ENCODE measurements around the gene ATP10B.

ATP10B gene

DNA sequence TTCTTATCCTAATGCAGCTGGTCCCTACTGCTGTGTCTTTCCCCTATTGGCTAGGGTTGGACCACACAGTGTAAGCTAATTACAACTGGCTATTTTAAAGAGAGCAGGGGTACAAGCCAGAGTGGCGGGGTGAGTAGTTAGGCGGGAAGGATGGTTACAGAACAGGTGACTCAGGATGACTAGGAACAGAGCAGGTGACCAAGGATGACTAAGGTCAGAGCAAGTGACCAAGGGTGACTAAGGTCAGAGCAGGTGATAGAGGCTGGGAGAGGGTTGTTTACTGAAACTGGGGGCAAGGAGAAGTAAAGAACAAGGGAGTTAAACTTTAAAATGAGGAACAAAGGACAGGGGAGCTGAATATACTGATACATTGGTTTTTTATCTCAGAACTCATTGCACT is 304.9 kb downstream of the ATP10B start:
- peak; percentile 25 for DNase-seq

DNA sequence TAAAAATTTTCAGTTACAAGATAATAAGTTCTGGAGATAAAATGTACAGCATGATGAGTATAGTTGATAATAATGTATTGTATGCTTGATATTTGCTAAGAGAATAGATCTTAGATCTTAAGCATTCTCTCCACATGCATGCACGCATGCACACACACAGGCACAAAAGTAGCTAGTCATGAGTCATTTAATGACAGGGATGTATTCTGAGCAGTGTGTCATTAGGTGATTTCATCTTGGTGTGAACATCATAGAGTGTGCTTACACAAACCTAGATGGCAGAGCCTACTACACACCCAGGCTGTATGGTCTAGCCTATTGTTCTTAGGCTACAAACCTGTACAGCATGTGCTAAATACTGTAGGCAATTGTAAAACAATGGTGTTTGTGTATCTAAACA is 306.2 kb downstream of the ATP10B start:
- peak; percentile 11 for DNase-seq

DNA sequence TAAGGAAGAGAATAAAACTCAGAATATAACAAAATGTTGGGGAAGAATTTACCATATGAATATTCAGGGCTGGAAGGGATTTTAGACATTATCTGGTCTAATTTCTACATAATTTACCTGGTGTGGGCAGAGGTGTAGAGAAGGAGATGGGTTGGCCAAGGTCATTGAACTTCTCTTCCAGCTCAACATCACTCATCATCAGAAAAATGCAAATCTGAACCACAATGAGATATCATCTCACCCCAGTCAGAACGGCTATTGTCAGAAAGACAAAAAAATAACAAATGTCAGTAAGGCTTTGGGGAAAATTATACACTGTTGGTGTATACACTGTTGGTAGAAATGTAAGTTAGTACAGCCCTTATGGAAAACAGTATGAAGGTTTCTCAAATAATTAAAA is 308.6 kb downstream of the ATP10B start:
- DNase-seq: no peak

DNA sequence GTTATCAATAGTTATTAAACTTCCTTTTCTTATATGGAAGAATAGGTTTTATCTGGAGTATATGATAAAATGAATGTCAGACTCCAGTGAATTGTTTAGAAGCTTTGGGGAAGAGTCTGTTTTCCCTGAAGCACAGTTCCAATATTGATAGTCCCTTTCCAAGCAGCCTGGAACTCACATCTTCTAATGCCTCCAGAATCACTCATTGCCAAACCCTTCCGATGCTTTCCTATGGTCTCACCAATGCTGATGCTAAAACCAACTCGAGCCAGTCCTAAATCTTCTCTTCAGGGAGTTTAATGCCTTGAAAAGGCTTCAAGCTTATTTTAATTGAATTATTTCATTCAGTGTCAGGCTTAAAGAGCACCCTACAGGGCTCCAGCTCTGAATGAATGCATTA is 309.2 kb downstream of the ATP10B start:
- DNase-seq: no peak

DNA sequence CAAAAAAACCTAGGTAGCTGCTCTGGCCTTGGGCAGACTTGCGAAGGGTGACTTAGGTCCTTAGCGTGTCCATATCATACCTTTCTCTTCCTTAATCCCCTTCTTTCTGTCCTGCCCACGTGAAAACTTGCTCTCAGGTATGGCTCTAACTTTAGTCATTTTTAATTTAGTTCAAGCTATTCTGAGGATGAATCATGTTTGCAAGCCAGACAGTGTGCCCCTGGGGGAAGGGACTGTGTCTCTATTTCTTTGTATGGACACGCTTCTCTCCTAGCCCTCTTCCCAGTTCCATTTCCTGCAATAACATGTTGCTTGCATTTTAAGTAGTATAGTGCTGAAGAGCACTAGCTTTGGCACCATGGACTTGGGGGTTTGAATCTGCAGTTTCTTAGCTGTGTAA is 309.7 kb downstream of the ATP10B start:
- DNase-seq: no peak

DNA sequence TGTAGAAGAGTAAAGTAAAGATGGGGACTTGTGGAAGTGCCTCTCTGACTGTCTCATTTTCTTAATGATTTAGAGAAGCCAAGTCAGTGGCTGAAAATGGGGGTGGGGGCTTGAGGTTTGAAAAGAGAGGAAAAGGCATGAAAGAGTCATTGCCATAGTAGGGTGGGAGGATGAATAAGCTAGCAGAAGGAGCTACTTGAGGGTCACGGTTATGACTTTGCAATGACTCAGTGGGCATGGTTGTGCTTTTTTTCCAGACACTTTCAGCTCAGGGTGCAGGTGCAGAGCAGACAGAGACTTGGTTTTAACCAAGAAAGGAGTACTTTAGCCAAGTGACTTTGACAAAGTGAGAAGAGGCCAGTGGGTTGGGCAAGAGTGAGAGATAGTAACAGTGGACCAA is 312.6 kb downstream of the ATP10B start:
- peak; percentile 84 for DNase-seq

DNA sequence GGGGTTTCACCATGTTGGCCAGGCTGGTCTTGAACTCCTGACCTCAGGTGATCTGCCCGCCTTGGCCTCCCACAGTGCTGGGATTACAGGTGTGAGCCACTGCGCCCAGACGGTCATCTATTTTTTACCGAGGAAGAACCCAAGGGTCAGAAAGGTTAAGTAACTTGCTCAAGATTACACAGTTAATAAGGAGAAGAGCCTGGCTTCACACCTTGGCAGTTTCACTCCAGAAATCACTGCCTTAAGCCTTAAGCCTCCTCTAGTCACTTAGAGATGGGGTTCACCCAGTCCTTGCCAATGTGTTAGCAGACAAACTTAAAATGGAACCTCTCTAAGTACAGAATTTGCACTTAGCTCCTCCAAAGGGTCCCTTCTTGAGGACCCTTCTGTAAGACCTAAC is 314.1 kb downstream of the ATP10B start:
- no peak for DNase-seq

DNA sequence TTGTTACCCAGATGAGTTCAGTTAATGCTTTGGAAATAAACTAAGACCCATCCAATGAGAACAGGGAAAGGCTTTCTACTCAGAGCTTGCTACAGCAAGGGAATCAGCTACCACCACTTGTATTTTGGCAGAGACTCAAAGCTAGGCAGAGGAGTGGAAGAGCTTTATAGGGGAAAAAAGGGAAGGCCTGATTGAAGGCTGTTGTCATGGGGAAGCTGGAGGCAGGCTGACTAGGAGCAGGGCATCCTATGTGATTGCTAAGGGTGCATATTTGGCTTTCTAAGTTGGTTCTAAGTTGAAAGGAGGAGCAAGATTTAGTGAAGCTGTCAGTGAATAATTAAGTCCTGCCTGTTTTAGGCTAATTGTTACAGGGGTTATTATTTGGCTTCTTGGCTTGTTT is 314.9 kb downstream of the ATP10B start:
- no peak for DNase-seq

DNA sequence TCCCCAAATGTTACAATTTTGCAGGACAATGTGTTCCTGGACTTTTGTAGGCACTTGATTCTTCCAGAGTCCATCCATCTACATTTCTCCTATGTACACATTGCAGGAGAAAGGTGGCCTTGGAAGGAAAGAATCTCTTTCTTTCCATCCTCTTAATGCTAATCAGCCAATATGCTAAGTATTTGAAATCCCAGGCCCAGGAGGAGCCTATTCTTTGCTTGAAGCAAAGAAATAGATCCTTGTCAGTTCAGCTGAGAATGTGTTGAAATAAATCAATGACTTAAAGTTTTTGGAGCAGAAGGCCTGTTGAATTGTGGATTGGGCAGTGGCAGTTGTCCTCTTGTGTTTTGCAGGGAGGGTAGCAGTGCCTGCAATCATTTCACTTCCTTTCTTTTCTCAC is 317.1 kb downstream of the ATP10B start:
- no peak for DNase-seq

DNA sequence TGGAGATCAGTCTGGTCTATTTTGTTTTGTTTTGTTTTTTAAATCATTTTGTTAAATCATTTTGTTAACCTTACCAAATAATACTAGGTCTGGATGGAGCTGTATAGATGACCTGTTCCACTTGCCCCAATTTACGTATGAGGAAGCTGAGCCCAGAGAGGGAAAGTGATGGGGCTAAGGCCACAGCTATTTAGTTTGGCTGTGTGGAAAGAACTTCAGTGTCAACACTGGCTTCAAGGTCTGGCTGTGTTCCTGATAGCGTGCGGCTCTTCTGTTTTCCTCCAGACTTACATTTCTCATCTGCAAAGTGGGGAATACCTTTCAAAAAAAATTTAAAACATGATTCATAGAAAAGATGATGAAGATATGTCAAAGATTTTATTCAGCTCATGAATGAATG is 317.9 kb downstream of the ATP10B start:
- no peak for DNase-seq

DNA sequence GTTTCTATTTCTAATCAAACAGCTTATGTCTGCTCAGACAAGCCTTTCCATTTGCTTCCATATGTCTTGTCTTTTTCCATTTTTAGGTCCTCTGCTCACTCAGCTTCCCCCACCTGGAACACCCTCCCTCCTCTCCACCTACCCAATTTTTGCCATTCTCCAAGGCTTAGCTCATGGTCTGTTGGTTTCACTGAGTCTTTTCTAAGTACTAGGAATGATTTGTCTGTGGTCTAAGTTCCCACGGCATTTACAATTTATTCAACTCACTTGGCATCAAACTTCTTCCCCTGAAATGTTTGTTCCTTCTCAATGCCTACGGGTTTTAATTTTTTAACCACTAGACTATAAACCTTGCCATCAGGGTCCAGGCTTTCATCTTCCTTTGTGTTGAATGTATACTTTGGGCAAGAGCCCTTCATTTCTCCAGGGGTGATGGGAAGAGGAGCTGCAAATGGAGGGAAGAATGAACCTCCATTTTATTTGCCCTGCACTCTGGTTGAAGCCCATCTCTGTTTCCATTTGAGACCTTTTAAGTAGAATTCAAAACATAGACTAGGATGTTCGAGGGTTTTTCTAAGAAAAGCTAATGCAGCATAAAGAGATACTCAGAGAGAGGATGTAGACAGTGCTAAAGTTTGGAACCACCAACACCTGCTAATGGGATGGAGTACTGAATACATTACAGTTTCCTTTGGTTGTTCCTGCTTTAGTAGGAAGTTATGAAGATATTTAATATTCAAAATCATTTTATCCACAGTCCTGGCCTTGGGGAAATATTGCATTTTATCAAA is 326.3 kb downstream of the ATP10B start:
- no peak for DNase-seq

DNA sequence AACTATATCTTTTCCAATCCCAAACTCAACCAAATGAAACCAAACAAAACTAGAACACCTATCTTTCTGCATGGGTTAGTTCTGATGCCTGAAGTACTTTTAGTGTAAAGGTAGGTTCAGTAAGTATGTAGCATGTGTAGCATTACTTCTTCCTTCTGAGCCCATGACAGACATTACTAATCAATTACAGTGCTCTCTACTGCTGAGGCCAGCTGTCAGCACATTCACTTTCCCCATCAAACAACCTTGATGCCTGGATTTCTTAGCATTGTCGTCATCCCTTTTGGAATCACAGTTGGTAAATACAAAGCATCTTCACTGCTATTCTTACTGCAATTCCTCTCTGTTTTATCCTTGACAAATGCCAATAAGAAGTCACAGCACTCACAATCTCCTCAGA is 327.2 kb downstream of the ATP10B start:
- no peak for DNase-seq

DNA sequence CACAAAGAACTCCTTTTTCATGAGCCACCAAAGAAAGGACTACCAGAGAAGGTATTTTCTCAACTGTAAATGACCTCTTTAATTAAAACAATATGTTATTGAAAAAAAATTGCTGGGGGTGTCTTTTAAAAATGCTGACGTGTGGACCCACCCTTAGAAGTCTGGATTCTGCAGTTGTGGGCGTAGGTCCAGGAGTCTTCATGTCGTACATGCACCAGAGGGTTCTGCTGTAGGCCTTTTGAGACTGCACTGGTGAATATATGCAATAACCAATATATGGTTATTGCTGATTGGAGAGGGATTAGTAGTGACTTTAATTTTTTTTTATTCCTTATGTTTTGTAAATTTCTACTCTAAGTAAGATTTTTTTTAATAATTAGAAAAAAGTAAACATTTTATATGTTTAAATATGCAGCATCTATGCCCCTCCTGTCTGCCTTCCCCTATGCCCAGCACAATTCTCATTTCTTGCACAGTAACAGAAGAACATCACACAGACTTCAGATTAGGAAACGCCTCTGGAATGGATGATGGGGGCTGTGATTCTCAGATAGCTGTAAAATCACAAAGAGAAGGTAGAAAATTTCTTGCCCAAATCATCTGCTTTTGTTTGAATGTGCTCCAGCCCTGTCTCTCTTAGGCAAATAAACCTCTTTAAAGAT is 328.4 kb downstream of the ATP10B start:
- no peak for DNase-seq

DNA sequence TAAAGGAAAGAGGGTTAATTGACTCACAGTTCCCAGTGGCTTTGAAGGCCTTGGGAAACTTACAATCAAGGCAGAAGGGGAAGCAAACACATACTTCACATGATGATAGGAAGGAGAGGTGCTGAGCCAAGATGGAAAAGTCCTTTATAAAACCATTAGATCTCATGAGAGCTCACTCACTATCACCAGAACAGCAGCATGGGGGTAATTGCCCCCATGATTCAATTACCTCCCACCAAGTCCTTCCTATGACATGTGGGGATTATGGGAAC is 330.7 kb downstream of the ATP10B start:
- DNase-seq: no peak

DNA sequence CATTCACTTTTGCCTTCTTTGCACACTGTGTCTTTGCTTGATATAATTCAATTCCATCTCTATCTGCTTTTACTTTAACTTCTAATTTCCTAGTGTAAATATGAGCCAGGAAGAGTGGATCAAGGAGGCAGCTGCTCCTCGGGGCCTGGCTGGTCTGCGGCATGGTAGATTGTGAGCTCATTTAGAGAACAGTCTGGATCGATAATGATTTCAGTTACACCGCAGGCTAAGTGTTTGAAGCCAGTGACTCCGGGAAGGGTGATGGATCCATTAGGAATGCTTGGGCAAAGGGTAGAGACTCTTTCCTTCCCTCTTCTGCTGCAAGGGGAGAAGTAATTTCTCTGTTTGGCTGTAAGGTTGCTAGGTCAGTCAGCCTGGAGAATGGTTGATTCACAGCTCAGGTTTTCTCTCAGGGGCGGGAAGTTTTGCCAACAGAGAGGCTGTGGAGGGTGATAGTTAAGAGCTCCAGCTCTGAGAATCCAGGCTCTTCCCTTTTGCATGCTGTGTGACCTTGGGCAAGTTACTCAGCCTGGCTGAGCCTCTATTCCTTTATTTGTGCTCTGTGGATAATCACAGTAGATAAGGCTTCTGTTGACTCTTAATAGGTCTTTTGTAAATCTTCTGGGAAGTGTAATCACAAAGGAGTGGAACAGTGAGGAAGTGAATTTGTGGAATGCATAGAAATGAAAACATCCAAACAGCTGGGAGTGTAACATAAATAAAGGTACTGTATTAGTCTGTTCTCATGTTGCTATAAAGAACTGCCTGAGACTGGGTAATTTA is 331.2 kb downstream of the ATP10B start:
- no peak for DNase-seq

DNA sequence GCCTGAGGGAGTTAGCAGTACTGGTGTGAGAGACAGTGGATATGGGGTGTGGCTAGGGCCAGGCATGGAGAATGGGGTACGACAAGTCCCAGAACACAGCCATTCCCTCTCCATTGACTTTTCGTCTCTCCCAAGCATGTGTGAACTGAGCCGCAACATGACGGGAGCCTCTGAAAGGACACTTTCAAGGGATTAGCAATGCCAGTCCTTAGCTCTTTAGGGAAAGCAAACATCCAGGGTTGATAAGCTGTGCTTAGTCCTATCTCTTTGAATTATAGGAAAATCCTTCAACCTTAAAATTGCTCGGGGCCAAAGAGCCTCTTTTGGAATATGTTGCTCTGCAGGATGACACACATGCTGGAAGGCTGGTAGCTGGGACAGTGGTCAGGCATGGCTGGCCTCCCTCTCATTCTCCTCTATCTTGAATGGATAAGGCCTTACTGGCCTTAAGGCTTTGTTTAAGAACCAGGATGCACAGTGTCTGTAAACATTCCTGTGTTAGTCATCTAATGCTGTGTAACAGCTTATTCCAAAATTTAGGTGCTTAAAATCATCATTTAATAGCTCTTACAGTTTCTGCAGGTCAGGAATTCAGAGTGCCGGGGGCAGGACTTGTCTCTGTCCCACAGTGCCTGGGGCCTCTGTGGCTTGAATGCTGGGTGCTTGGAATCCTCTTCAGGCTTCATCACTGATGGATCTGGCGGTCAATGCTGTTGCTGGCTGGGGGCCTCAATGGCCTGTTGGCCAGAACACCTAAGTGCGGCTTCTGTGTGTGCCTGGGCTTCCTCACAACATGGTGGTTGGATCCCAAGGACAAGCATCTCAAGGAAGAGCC is 335.1 kb downstream of the ATP10B start:
- DNase-seq: no peak

DNA sequence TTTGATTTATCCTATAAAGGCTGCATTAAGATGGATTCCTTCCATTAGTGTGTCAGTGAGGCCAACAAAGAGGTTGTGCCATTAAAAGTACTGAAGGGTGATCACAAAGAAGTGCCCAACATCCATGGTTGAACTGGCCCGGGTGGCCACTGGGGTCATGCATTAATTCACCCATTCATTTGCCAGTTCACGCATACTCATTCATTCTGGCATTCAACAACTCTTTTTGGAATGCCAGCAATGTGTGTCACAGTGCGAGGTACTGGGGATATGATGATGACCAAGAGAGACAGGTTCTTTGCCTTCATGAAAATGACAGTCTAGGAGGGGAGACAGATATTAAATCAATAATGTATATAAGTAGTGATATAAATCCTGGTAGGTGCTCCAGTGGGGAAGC is 337.1 kb downstream of the ATP10B start:
- no peak for DNase-seq

DNA sequence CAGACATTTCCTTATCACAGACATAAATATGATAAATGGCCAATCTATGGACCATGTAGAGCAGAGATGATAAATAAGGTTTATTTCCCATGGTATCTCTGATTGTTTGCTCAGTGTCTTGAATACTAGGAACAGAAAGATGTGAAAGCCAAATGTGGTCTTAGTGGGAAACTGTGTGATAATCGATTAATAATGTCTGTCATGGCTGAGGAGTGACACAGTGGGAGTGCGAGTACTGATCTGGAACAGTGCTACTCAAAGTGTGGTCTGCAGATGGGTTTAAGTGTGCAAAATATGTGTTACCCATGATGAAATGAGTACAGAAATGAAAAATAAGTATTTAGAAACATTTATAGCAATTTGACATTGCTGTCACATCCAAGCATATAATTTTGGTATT is 337.8 kb downstream of the ATP10B start:
- no peak for DNase-seq

DNA sequence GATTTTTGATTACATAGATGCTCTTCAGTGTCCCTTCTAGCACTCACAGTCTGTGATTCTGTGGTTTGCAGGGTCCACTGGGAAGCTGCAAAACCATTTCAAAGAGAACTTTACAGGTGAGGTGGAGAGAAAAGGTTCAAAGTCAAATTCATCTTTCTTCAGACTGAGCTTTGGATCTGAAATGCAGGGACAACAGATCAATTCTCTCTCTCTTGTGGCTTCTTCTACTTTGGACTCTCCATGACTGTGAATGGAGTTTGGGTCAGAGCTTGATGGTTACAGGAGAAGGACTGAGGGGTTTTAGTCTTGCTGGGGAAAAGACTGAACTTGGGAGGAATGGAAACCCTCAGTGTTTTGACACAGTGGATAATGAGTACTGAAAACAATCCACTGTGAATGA is 338.5 kb downstream of the ATP10B start:
- no peak for DNase-seq

Measured in activated CD4-positive, alpha-beta T cell treated with anti-CD3 and anti-CD28 coated beads for 48 hours (primary cell).